Esophagus muscularis mucosa (tissue), 4 donors: ENCODE data around the gene DNER. TPM values are rescaled to one million over a fixed set of nuclear protein-coding genes. Genes with fewer than 3 reads are reported as not detected.

Experiments
- DNase-seq: peaks from one replicate; pipeline ENCODE4 v3.0.0-alpha.2; 2017; ENCODE audit errors: extremely low spot score
- H3K27ac ChIP-seq, 4 donors: fragments of 200-600 bp; sonication (generic); replicated peaks in 1 of 4; 1 replicate in 3 of 4; 2 replicates in 1 of 4; pipeline ENCODE4 v1.5.1; 2016 to 2019; ENCODE audit warnings: mild to moderate bottlenecking in 1 of 4
- H3K27me3 ChIP-seq, 4 donors: fragments of 200-600 bp; sonication (generic); one replicate each; pipeline versions ENCODE4 v1.5.1 to v1.6.0; 2016 to 2019
- H3K36me3 ChIP-seq, 4 donors: fragments of 200-600 bp; sonication (generic); one replicate each; pipeline ENCODE4 v1.5.1; 2016 to 2019
- H3K4me1 ChIP-seq, 4 donors: fragments of 200-600 bp; sonication (generic); one replicate each; pipeline ENCODE4 v1.5.1; 2016 to 2019
- H3K4me3 ChIP-seq, 4 donors: fragments of 200-600 bp; sonication (generic); 1 replicate in 2 of 4; 2 replicates in 2 of 4; pipeline ENCODE4 v1.5.1; 2016 to 2019; ENCODE audit warnings: mild to moderate bottlenecking in 4 of 4, moderate library complexity in 1 of 4
- H3K9me3 ChIP-seq, 4 donors: fragments of 200-600 bp; sonication (generic); 1 replicate in 3 of 4; 2 replicates in 1 of 4; pipeline ENCODE4 v1.5.1; 2016 to 2019
- EP300 ChIP-seq: sonication (generic); formaldehyde crosslinking; IDR thresholded peaks from one replicate; pipeline ENCODE4 v1.6.1; 2017; ENCODE audit warnings: antibody characterized with exemption
- POLR2A ChIP-seq: fragments of 450-650 bp; IDR thresholded peaks from one replicate; pipeline ENCODE4 v1.6.1; 2017; ENCODE audit warnings: antibody characterized with exemption, moderate library complexity, mild to moderate bottlenecking, low read depth
- POLR2AphosphoS5 ChIP-seq, 2 donors: sonication (generic); formaldehyde crosslinking; IDR thresholded peaks; one replicate each; pipeline ENCODE4 v1.6.1; 2017; ENCODE audit warnings: antibody characterized with exemption in 2 of 2
- WGBS: methylation state at CpG from one replicate; pipeline ENCODE4 v1.1.5; 2018; 5-methylcytosine and 5-hydroxymethylcytosine counted together
- intact Hi-C: fragments of 100-400 bp; cut with DNase I; formaldehyde crosslinking; loops from one replicate; pipeline ENCODE4 v1.15.1; 2023
- total RNA-seq, 4 donors: library from RNA; depleted of rRNA; stranded (reverse); fragments of >200 nt; gene quantifications; one replicate each; pipeline versions ENCODE4 v1.1.0 to v1.2.1, GENCODE V29; 2016
- TF ChIP-seq, protein P1 (sequence below), 3 experiments: fragments of 200-600 bp in 2 of 3; fragments of 450-650 bp in 1 of 3; sonication (generic) in 2 of 3; IDR thresholded peaks; one replicate each; pipeline ENCODE4 v1.5.1; 2017 to 2019; ENCODE audit warnings: antibody characterized with exemption in 3 of 3, mild to moderate bottlenecking in 2 of 3, moderate library complexity in 1 of 3

Gene DNER
- total RNA-seq, 4 donors from 2014 or later: 2.9 to 5.3 (median 4.6) TPM

DNA sequence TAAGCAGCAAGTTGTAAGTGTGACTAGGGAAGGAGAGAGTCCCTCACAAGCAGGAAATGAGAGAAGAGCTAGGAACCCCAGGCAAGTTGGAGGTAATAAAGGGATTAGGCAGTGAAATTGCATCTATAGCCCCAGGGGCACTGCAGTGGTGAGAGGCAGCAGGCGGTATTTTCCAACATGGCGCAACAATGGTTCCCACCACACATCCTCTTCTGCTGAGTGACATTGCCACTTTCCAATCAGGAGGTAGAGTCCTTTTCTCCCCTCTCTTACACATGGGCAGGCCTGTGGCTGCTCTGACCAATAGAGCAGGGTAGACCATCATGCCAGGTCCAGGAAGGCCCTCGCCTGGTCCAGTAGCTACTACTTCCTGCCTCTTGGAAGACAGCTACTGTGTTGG, 86.6 kb downstream of the DNER start:
- TF ChIP-seq EP300 (no peak), POLR2A (no peak)
- TF ChIP-seq, protein P1, sequence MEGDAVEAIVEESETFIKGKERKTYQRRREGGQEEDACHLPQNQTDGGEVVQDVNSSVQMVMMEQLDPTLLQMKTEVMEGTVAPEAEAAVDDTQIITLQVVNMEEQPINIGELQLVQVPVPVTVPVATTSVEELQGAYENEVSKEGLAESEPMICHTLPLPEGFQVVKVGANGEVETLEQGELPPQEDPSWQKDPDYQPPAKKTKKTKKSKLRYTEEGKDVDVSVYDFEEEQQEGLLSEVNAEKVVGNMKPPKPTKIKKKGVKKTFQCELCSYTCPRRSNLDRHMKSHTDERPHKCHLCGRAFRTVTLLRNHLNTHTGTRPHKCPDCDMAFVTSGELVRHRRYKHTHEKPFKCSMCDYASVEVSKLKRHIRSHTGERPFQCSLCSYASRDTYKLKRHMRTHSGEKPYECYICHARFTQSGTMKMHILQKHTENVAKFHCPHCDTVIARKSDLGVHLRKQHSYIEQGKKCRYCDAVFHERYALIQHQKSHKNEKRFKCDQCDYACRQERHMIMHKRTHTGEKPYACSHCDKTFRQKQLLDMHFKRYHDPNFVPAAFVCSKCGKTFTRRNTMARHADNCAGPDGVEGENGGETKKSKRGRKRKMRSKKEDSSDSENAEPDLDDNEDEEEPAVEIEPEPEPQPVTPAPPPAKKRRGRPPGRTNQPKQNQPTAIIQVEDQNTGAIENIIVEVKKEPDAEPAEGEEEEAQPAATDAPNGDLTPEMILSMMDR (IDR thresholded peaks at IDR 0.05): no peak
- WGBS: 73% methylated on average over 3 of the region's 3 CpGs
- Histone ChIP-seq H3K27ac (no peak overlapping the region), H3K4me1 (no peaks in the 10 kb centered on the region), H3K9me3 (no peaks in the 10 kb centered on the region), H3K4me3 (no peak overlapping the region), H3K36me3 (no peaks in the 10 kb centered on the region), H3K27me3 (peaks cover 0 to 6% (median 0%) of the 10 kb centered on the region in 4 donors)
- intact Hi-C loops: no loop called here
- no peak for DNase-seq

DNA sequence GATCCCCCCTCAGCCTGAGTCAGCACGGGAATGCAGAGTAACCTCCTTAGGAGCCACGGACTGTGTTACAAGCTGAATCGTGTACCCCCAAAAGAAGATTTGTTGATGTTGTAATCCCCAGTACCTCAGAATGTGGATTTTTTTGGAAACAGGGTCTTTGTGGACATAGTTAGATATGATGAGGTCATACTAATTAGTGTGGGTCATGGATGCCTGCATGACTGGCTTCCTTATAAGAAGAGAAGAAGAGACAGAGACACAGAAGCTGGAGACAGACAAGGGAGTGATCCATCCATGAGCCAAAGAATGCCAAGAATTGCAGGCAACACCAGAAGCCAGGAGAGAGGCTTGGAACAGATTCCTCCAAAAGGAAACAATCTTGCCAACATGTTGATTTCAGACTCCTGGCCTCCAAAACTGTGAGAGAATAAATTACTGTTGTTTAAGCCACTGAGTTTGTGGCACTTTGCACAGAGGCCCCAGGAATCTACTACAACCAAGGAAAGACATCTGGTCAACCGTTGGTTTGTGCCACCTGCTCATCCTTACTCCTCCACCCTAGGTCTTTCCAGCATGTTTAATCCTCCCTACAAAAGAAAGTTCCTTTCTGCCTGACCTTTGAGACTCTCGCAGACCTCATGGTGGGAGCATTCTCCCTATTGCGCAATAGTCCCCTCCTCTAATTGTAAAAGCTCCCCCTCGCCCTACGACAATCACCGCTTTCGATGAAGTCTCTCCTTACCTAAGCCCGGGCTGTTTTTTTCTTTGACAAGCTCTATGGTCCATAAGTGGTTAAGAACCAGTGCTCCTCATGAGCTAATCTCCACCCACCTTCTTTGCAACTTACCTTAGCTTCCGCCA, 91.6 kb downstream of the DNER start:
- no peak overlapping the region for H3K27ac ChIP-seq
- DNase-seq: no peak
- intact Hi-C loops: no loop called here
- peaks cover 0 to 6% (median 0%) of the 10 kb centered on the region in 4 donors for H3K27me3 ChIP-seq
- no peaks in the 10 kb centered on the region for H3K36me3 ChIP-seq
- H3K4me3 ChIP-seq: no peak overlapping the region
- TF ChIP-seq POLR2AphosphoS5 (IDR thresholded peaks at IDR 0.05) (no peak), POLR2A (no peak), EP300 (no peak)
- TF ChIP-seq, protein P1 (IDR thresholded peaks at IDR 0.05): no peak
- 94% methylated on average over 12 of the region's 12 CpGs for WGBS
- H3K9me3 ChIP-seq: no peaks in the 10 kb centered on the region
- H3K4me1 ChIP-seq: no peaks in the 10 kb centered on the region

DNA sequence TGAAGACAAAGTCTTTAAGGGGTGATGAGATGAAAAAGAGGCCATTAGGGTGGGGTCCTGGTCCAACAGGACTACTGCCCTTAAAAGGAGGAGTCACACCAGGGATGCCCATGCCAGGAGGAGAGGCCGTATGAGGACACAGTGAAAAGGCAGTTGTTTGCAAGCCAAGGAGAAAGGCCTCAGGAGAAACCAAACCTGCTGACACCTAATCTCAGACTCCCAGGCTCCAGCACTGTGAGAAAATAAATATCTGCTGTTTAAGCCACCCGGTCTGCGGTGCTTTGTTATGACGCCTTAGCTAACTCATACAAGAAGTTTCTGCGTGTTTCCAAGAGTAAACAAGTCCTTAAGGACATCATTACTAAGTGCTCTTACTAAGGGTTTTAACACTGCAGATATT, 93.6 kb downstream of the DNER start:
- Histone ChIP-seq H3K9me3 (no peaks in the 10 kb centered on the region), H3K4me1 (no peaks in the 10 kb centered on the region), H3K27ac (no peak overlapping the region), H3K27me3 (peaks cover 0 to 6% (median 0%) of the 10 kb centered on the region in 4 donors), H3K36me3 (no peaks in the 10 kb centered on the region), H3K4me3 (no peak overlapping the region)
- TF ChIP-seq POLR2A: no peak
- TF ChIP-seq, protein P1 (IDR thresholded peaks at IDR 0.05): no peak
- no peak for TF ChIP-seq POLR2AphosphoS5 (IDR thresholded peaks at IDR 0.05)
- TF ChIP-seq EP300: no peak
- no peak for DNase-seq
- intact Hi-C loops: no loop called here
- WGBS: 67% methylated on average over 5 of the region's 5 CpGs

DNA sequence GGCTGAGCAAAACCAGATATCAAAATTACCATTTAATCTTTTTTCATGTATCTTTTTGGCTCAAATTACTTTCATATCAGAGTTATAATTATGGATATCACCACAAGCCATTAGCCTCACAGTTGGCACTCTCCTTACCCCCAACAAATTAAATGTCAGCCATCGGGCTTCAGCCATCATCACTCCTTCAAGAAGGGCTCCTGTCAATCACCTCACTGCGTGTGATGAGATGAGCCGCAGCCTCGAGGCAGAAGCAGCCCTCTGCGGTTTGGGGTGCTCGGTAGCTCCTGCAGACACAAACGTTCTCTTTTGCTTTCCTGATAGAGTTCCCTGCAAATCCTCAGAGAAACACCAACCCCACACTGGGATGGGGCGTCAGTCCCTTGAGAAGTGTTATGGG, 94.1 kb downstream of the DNER start:
- no peaks in the 10 kb centered on the region for H3K36me3 ChIP-seq
- TF ChIP-seq POLR2AphosphoS5 (IDR thresholded peaks at IDR 0.05): no peak
- no peak for TF ChIP-seq EP300
- TF ChIP-seq, protein P1 (IDR thresholded peaks at IDR 0.05): no peak
- no peak for TF ChIP-seq POLR2A
- DNase-seq: no peak
- peaks cover 0 to 6% (median 0%) of the 10 kb centered on the region in 4 donors for H3K27me3 ChIP-seq
- H3K9me3 ChIP-seq: no peaks in the 10 kb centered on the region
- H3K4me3 ChIP-seq: no peak overlapping the region
- 76% methylated on average over 8 of the region's 8 CpGs for WGBS
- intact Hi-C loops: no loop called here
- no peaks in the 10 kb centered on the region for H3K4me1 ChIP-seq
- no peak overlapping the region for H3K27ac ChIP-seq
